Muscle of back (tissue), 11 donors: ENCODE results near the gene SHROOM2. TPM values are rescaled to one million over a fixed set of nuclear protein-coding genes. Genes with fewer than 3 reads are reported as not detected.

ENCODE experiments used
- DNase-seq, 3 donors: peaks; one replicate each; pipeline versions ENCODE4 v3.0.0 to v3.0.0-alpha.2; 2013
- polyA plus RNA-seq, 10 donors: library from polyadenylated mRNA; unstranded; fragments of 120-200 nt; gene quantifications; one replicate each; pipeline ENCODE4 v1.2.1, GENCODE V29; 2013; ENCODE audit not compliant: insufficient read length in 10 of 10

Gene SHROOM2
- polyA plus RNA-seq, 10 donors: 1.3 to 3.8 (median 1.7) TPM

DNA sequence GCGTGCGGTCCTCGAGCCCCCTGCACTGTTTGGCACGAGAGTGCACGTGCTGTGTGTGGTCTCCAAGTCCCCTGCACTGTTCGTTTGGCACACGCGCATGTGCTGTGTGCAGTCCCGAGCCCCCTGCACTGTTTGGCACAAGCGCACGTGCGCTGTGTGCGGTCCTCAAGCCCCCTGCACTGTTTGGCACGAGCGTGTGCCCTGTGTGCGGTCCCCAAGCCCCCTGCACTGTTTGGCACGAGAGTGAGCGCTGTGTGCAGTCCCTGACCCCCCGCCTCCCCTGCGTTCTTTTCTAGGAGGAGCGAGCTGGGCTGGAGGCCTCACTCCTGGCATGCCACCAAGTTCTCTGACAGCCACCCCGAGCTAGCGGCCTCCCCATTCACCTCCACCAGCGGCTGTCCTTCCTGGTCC, 104.5 kb downstream of the SHROOM2 start:
- DNase-seq: no peak

DNA sequence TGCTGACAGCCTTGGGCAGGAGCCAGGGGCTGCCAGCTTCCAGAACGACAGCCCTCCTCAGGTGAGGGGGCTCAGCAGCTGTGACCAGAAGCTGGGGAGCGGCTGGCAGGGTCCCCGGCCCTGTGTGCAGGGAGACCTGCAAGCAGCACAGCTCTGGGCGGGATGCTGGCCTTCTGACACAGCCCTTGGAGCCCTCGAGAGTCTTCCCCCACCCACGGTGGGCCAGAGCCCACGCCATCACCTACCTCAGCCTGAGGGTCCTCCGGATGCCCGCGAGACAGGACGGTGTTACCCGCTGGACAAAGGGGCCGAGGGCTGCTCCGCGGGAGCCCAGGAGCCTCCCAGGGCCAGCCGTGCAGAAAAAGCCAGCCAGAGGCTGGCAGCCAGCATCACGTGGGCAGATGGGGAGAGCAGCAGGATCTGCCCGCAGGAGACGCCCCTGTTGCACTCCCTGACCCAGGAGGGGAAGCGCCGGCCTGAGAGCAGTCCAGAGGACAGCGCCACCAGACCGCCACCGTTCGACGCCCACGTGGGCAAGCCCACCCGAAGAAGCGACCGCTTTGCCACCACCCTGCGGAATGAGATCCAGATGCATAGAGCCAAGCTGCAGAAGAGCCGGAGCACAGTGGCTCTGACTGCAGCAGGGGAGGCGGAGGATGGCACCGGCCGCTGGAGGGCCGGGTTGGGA, 109.1 kb downstream of the SHROOM2 start:
- DNase-seq: no peak

DNA sequence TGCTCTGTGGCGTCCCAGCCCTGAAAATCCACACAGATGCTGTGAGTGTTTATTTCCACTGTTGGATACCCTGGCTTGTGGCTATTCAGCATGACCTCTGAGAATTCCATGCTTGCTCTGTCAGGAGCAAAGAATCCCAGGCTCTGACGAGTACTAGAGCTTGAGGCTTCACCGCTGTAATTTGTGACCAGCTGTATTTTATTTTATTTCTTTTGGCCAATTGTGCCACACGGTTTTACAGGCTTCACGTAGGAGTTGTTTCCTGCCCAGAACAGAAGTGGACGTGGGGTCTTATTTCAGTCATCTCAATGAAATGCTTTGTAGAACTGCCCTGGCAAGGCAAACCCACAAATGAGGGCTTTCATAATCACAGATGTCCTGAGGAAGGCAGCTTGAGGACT, 111.5 kb downstream of the SHROOM2 start:
- peak in 1 of 3 donors; percentile 22 for DNase-seq

DNA sequence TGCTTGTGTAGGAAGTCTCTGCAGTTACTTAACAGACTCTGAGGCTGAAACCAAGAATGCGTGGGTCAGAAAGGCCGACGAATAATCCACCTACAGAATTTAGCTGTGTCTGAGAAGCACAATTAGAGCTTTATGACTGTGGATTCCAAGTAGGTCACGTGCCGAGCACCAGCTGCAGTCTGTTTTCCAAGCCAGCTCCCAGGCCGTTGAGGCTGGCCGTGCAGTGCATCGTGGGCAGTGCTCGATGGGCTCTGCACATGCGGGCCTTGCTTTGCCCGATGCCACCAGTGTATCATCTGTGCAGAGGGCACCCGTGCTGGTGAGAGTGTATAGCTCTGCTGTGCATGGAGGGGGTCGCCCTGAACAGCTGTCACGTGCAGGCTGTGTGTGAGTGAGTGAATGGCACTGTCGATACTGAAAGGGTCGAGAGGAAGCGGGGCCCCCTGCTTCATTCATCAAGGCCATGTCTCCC, 113.4 kb downstream of the SHROOM2 start:
- peak in 2 of 3 donors; percentile 39 to 68 for DNase-seq

DNA sequence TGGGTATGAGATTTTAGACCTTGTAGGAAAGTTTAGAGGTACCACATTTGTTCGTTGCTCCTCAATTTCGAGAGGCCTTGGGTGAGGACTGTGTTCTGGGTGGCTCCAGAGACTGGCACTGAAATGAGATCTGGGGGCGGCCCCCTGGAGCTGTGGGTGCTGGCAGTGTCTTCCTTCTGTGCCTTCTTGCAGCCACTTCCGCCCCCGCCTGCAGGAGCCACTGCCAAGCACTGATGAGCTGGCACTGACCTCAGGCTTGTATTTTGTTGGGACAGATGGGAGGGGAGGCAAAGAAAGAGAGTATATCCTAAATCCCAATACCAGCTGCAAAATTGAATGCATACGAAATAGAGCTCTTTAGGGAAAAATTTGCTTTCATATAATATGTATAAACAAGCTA, 116.4 kb downstream of the SHROOM2 start:
- DNase-seq: no peak

DNA sequence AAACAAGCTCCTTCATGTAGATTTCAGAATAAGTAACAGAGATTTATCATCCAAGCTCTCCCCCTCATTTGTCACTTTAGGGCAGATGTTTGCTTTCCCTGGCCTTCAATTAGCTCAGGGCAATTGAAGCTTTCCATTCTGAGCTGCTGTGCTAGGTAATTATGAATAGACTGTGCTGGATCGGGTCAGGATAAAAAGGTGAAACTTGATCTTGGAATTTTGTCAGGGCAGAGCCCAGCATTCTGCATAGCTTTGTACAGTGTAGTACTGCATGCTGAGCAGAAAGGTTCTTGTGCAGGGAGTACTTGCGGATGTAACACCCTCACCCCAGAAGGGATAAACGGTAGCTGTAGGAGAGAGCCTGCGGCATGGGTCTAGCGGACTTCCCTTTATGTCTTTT, 116.9 kb downstream of the SHROOM2 start:
- no peak for DNase-seq

DNA sequence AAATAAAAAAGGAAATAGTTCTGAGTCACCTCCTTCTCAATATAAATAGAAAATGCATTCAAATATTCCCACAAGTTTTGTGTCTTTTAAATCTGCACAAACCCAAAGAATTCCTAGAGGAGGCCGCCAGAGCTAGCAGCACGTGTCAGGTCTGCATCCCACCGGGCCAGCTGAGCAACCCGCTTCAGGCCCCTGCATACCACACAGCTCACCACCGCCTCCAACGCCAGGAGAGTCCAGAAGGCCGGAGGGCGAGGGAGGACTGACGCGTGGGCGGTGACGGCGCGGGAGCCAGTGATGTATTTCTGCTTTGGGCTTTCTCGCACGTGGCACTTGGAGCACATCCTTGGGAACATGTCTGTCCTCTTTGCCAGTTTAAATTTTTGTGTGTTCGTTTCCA, 119.1 kb downstream of the SHROOM2 start:
- DNase-seq: no peak

DNA sequence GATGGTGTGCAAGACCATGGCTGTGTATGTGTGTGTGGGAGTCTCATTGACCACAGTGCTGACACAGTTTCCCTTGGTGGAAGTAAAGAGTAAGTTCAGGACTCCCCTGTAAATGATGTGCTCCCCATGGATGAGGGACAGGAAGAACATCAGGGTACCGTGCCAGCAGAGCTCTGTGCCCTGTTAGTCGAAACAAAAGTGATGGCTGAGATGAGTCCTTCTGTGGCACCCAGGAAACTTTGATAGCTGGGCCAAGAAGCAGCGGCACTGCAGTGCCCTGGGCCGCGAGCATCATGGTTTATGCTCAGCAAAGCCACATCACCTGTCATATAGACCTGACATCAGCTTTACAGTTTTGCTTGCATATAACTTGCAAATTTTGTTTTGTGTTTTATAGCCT, 119.5 kb downstream of the SHROOM2 start:
- DNase-seq: no peak

DNA sequence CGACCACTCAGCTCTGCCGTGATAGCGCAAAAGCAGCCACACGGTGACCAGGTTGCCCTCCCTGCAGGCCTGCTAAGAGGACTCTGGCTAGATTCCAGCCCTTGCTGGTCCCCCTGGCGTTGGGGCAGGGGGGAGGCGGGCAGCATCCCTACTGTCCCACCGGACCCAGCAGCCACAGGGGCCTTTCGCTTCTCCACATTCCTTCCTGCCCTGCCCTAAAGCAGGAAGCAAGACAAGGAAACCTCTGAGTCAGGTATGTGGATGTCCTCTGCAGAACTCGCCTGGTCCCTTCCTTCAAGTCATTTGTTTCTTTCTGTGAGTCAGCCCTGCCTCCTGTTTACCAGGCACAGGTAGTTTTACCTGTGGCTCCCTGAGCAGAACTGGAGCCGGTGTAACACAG, 120.7 kb downstream of the SHROOM2 start:
- DNase-seq: no peak

DNA sequence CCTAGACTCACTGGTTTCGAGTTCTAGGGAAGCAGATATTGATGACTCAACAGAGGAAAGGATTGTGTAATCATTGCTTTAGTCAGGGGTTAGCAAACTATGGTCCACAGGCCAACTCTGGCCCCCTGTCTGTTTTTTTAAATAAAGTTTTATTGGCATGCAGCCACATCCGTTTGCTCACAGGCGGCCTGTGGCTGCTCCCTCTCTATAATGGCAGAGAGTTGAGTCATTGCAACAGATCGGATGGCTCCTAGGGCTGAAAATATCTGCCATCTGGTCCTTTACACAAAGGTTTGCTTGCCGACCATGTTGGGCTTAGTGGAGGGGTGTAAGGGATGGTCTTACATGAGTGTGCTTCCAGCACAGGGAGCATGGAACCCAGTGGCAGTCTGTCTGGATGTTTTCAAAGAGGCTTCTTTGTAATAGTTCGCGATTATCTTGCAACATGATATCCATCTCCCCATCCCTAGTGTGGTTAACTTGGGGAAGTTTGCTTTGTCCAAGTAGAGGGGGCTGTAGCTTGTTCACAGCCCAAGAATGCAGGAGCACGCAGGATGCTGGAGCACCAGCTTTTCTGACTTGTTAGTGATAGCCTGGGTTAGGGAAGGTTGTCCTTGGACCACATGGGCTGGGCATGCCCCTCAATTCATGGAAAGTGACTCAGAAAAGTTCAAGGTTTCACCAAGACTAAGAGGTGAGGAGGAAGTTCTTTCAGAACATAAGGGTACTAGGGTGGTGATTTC, 121.6 kb downstream of the SHROOM2 start:
- no peak for DNase-seq

DNA sequence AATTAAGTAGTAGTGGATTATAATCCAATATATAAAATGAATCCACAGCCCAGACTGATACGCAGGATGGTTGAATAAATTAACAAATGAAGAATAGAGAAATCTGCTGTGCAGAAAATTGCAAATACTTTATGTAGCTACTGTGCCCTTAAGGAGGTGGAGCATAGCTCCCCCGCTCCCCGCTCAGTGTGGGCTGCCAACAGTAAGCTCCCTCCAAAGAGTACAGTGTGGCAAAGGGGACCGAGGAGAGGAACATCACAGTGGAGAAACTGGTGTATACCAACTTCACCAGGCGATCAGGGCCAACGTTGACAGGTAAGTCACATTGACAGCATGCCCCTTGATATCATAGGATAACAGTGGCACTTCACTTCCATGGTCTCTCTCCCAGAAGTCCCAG, 123.0 kb downstream of the SHROOM2 start:
- DNase-seq: no peak

DNA sequence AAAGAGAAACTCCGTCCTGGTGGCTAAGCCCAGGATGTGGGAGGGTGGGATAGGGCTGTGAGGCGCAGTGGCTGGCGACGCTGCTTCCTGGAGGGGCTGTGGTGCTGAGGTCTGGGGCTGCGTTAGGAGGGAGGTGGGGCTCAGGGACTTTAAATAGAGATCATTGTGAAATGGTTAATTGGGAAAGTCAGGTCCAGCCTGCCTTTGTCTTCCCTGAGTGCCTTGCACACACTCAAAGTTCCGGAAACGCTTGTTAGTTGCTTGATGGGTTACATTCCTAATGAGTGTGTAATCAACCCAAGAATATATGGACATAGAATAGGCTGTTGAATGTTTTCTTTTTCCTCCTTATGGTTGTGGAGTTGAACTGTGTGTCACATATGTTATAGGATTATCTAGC, 125.3 kb downstream of the SHROOM2 start:
- no peak for DNase-seq

DNA sequence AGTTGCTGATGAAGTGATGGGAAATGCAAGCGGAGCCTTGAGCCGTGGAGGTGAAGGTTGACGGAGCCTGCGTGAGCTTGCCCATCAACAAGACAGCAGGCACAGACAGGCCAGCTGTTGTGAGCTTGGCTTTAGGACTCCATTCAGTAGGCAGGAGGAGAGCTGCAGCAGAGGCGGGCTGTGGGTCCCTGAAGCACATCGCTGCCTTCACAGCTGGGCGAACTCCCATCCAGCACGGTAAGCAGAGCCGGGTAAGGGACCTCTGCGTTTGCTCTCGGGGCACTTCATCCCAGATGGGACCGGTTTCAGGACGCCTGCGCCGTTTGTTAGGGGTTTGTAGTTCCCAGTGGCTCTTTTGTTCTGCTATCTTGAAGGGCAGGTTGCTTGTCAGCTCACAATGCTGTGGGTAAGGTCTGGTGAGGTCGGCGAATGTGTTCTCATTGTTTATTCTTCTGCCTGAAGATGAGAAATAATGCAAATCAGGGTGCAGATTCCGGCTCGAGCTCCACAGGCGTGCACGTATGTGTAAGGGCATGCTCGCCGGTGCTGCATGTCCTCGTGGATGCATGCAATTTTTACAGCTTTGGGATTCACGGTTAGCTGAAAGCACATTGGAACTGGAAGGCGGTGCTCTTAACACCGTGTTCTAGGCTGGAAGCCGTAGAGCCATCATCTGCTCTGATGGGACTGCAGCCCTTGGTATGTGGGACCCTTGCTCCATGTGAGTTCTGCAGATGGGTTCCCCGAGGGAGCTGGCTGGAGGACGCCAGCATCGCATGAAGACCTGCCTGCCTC, 126.3 kb downstream of the SHROOM2 start:
- peak in 1 of 3 donors; percentile 32 for DNase-seq

DNA sequence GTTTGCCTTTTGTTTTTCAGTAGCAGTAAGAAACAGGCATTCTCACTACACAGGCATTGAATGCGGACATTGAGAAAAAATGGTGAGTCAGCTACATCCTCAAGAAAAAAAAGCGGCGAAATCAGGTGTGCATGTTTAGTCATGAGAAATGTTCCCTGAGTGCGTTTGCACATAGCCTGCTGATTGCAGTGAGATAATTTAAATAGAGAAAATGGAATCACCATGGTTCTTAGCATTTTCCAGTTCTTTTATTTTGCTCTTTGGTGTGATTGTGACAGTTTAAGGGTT, 126.9 kb downstream of the SHROOM2 start:
- no peak for DNase-seq

DNA sequence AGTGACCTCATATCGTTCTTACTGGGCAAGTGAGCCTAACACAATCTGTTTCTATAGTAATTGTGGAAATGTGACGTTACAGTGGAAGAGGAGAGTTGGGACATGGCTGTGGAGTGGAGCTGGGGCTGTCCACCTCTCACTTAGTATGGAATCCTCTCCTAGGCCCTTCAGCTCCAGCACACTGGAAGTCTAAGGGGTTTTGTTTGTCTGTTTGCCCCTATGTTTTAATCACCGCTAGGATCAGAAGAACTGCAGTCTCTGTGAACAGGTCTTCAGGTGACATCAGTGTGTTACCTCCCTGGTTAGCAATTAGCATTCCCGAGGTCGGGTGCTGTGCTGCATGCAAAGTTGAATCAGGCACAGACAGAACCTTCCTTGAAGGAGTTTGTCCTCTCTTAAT, 131.6 kb downstream of the SHROOM2 start:
- DNase-seq: no peak

DNA sequence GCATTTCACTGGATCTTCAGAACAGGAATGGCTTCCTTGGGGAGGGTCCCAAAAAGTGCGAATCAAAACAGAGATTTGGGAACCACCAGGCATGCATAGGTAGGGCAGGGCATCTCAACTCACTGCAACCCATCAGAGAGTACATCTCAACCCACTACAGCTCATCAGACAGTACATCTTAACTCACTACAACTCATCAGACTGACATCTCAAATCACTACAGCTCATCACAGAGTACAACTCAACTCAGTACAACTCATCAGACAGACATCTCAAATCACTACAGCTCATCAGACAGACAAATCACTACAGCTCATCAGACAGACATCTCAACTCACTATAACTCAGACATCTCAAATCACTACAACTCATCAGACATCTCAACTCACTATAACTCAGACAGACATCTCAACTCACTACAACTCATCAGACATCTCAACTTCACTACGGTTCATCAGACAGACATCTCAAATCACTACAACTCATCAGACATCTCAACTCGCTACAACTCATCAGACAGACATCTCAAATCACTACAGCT, 133.5 kb downstream of the SHROOM2 start:
- DNase-seq: no peak

DNA sequence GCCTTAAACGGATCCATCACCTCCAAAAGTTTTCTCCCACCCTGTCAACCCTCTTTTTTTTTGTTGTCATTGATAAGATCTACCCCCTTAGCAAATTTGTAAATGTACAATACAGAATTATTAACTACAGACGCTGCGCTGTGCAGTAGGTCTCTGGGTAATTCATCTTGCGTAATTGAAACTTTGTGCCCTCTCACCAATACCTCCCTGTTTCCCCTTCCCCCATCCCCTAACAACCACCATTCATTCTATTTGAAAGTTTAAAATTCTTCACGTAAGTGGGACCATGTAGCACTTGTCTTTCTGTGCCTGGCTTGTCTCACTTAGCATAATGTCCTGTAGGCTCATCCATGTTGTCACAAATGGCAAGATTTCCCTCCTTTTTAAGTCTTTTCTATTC, 135.2 kb downstream of the SHROOM2 start:
- no peak for DNase-seq

DNA sequence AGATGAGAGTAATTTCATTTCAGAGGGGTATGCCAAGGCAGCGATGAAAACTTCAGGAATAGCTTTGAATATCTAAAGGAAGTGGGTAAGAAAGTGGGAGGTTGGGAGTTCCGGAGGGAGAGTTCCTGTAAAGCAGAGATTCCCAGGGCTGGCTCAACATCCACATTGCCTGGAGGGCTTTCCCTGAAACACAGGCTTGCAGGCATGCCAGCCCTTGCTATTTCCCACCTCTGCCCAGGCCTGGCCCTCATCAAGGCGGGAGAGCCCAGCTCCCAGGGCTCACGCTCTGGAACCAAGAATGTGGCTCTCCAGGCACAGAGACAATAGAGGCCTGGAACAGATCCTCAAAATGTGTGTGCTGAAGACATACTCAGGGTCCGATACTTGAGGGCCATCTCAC, 137.1 kb downstream of the SHROOM2 start:
- no peak for DNase-seq

DNA sequence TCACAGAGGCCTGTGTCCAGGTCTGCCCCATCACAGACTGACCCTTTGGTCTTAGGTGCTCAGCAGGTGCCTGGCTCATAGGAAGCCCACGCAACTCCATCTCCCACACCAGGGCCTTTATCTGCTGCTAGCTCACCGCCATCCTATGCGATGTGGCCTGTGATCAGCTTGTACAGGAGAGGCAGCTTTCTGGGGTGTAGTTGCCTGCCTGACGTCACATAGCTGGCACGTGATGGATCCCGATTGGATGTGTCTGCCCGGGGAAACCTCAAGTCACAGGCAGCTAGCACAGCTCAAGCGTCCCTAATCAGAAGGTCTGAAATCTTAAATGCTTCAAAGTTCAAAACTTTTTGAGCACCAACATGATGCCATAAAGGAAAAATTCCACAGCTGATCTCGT, 139.8 kb downstream of the SHROOM2 start:
- no peak for DNase-seq

DNA sequence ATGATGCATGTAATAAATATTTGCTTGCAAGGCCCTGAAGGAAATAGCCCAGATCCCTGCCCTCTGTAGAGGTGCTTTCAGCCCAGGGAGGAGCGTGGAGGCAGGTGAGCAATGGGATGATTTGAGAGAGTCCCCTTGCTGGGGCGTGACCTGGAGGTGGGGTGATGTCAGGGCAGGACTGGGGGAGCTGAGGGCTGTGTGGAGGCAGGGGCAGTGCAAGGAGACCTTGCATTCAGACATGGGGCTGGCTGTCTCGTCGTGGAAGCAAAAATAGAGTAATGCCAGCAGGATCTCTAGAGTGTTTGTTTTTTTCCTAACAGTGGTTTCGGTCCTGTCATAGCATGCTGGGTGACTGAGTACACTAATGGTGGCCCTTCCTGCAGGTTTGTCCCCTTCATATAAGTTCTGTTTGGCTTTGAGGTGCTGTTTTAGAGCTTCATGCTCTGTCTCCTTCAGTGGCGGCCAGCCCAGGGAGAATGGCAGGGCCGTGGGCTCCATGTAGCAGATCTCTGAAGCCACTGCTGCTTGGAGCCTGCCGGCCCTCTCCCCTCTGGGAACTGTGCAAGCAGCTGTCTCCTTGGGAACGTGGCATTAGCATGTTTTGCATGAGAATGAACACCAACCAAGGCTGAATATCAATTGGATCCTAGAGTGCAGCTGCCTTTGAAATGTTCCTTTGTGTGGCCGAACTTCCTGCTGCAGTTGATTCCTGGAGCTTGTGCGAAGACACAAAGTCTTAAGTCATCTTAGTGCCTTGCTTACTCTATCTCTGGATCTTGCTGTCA, 141.7 kb downstream of the SHROOM2 start:
- peak in 1 of 3 donors; percentile 20 for DNase-seq

DNA sequence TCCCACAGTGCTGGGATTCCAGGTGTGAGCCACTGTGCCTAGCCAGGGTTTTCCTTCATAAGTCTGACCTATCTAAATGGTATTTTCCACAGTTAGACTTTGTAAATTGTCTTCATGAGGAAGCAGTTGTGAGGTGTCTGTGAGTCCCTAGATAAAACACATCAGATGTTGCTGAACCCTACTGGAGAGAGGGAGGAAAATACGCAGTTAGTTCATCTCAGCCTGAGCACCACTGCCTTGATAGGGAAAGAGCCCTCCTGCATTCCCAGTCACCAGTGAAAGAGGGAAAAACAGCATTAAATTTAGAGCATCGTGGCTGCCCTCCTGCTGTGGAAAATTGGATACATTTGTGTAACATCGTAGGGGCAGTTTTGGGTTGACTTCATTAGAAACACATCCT, 149.2 kb downstream of the SHROOM2 start:
- DNase-seq: no peak

DNA sequence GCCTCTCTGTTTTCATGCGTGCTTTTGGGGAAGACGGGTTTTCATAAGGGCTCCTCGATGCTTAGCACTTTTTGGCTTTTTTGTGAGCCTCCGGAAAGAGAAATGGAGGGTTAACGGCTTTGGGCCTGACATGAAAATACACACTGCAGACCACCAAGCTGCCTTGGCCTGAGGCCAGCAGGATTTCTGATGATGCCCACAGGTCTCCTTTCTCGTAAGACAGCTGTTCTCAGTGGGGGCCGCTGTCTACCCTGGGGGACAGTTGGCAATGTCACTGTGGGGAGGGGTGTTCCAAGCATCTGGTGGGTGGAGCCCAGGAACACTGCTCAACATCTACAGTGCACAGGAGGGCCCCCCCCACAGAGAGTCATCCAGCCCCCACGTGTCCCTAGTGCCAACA, 151.5 kb downstream of the SHROOM2 start:
- DNase-seq: no peak
